K562 (cell line): Measurements from ENCODE around the gene GAA. TPM values are rescaled to one million over a fixed set of nuclear protein-coding genes. Genes with fewer than 3 reads are reported as not detected.

Experiments used
- ATAC-seq: fragments of 200-7000 bp; cut with Tn5 transposase; 3 replicates; pipeline ENCODE4 v1.9.1; 2020; ENCODE audit warnings: moderate library complexity
- BruUV-seq: library from RNA; stranded (reverse); fragments of 400-500 nt; replicated peaks from 2 replicates; lab custom pipeline; 2021; lab: Mats Ljungman, UMichigan
- CTCF ChIA-PET: fragments of 300-600 bp; formaldehyde crosslinking; extraction: SDS; loops from one replicate; lab custom pipeline; 2021; ENCODE audit warnings: low intra/inter-chr PET ratio; lab: Yijun Ruan, JAX
- POLR2A ChIA-PET: fragments of 300-600, 350-650 bp; sonication (Branson Sonifier 250); formaldehyde crosslinking; extraction: SDS; loops from one replicate; lab custom pipeline; 2021; ENCODE audit warnings: antibody characterized with exemption, inconsistent platforms; lab: Yijun Ruan, JAX
- DNase-seq, 4 experiments: peaks; one replicate each; pipeline versions ENCODE4 v3.0.0 to v3.0.0-alpha.2; 2011 to 2018; ENCODE audit warnings: low spot score in 3 of 4, mixed read lengths in 3 of 4; ENCODE audit errors: extremely low read depth in 1 of 4
- FAIRE-seq: peaks from 2 replicates; lab custom pipeline; 2011; peaks lifted over from hg19 to GRCh38; lab: Jason Lieb, UNC
- H2AFZ ChIP-seq: 2 replicates; pipeline ENCODE4 v1.6.0; 2011; ENCODE audit warnings: low read depth, low read length, control low read depth, inconsistent platforms
- H3K27ac ChIP-seq: fragments of 200-600 bp; 3 replicates; pipeline ENCODE4 v1.8.0; 2011; ENCODE audit warnings: low read depth, mild to moderate bottlenecking, control low read depth, inconsistent platforms, low read length, moderate library complexity, mixed read lengths; ENCODE audit errors: extremely low read depth
- H3K27me3 ChIP-seq, 2 experiments: fragments of 300-600 bp in 1 of 2; 2 replicates in 1 of 2; 3 replicates in 1 of 2; pipeline versions ENCODE4 v1.6.0 to v1.8.0; 2011; ENCODE audit warnings: inconsistent platforms in 2 of 2, low read length in 2 of 2, mild to moderate bottlenecking in 1 of 2, mixed read lengths in 1 of 2, moderate library complexity in 1 of 2; ENCODE audit not compliant: control insufficient read depth in 2 of 2, insufficient read depth in 2 of 2
- H3K36me3 ChIP-seq: fragments of 300-600 bp; 3 replicates; pipeline ENCODE4 v1.8.0; 2011; ENCODE audit warnings: mild to moderate bottlenecking, low read length, inconsistent platforms; ENCODE audit not compliant: control insufficient read depth, insufficient read depth
- H3K4me1 ChIP-seq, 2 experiments: fragments of 200-600 bp in 1 of 2; replicated peaks in 1 of 2; 2 replicates in 1 of 2; 3 replicates in 1 of 2; pipeline versions ENCODE4 v1.5.1 to v1.8.0; 2011; ENCODE audit warnings: inconsistent platforms in 2 of 2, low read length in 2 of 2, mild to moderate bottlenecking in 1 of 2, mixed read lengths in 1 of 2, moderate library complexity in 1 of 2; ENCODE audit not compliant: control insufficient read depth in 2 of 2, insufficient read depth in 2 of 2
- H3K4me2 ChIP-seq: 2 replicates; pipeline ENCODE4 v1.6.1; 2011; ENCODE audit warnings: low read length, control low read depth, inconsistent platforms, mixed read lengths; ENCODE audit not compliant: insufficient read depth
- H3K4me3 ChIP-seq: fragments of 200-600 bp; sonication (generic), shearing (Covaris generic); 2 replicates; pipeline ENCODE4 v1.5.1; 2016; ENCODE audit warnings: control low read depth, inconsistent platforms
- H3K79me2 ChIP-seq: fragments of 200-600 bp; 3 replicates; pipeline ENCODE4 v1.8.0; 2011; ENCODE audit warnings: low read length, inconsistent platforms; ENCODE audit not compliant: control insufficient read depth, insufficient read depth
- H3K9ac ChIP-seq, 2 experiments: 2 replicates each; pipeline versions ENCODE4 v1.6.0 to v1.6.1; 2011; ENCODE audit warnings: low read depth in 2 of 2, low read length in 2 of 2, control low read depth in 1 of 2, inconsistent platforms in 1 of 2, mild to moderate bottlenecking in 1 of 2, mixed read lengths in 1 of 2; ENCODE audit not compliant: insufficient read depth in 1 of 2
- H3K9me1 ChIP-seq: one replicate; pipeline ENCODE4 v1.6.0; 2011; ENCODE audit warnings: inconsistent platforms, mild to moderate bottlenecking, low read length, moderate library complexity; ENCODE audit not compliant: control insufficient read depth, insufficient read depth
- H3K9me3 ChIP-seq: replicated peaks from 2 replicates; pipeline ENCODE4 v1.5.1; 2011; ENCODE audit warnings: low read depth, low read length, inconsistent platforms; ENCODE audit not compliant: control insufficient read depth, insufficient read depth
- H4K20me1 ChIP-seq: replicated peaks from 2 replicates; pipeline ENCODE4 v1.6.1; 2011; ENCODE audit warnings: low read length, inconsistent platforms, mixed read lengths; ENCODE audit not compliant: control insufficient read depth, insufficient read depth
- ARID3B ChIP-seq: fragments of 250-450 bp; sonication (Bioruptor Pico); IDR thresholded peaks from 2 replicates; pipeline ENCODE4 v1.4.0; 2020; ENCODE audit warnings: borderline replicate concordance
- CAMTA2 ChIP-seq: fragments of 250-450 bp; sonication (Bioruptor Pico); conservative IDR thresholded peaks from 2 replicates; pipeline ENCODE4 v1.5.1; 2022
- CBX8 ChIP-seq: fragments of 200-600 bp; sonication (generic); IDR thresholded peaks from 2 replicates; pipeline ENCODE4 v1.6.1; 2012; ENCODE audit warnings: borderline replicate concordance, mixed run types, low read depth, mild to moderate bottlenecking, moderate library complexity, mixed read lengths, low read length, control low read depth, inconsistent platforms; ENCODE audit not compliant: poor library complexity, severe bottlenecking; ENCODE audit errors: extremely low read depth
- DPF2 ChIP-seq: fragments of 450-650 bp; IDR thresholded peaks from 2 replicates; pipeline ENCODE4 v1.6.1; 2016
- GABPA ChIP-seq: fragments of 200-800 bp; sonication (Bioruptor generic); conservative IDR thresholded peaks from 2 replicates; pipeline ENCODE4 v1.6.1; 2016; ENCODE audit warnings: low read depth, missing genetic modification characterization, missing compliant biosample characterization
- HDAC2 ChIP-seq: fragments of 450-650 bp; IDR thresholded peaks from 2 replicates; pipeline ENCODE4 v1.6.1; 2016; ENCODE audit warnings: mild to moderate bottlenecking
- KAT2B ChIP-seq: IDR thresholded peaks from one replicate; pipeline ENCODE4 v1.6.1; 2012; ENCODE audit warnings: low read depth, mild to moderate bottlenecking, control low read depth, inconsistent platforms, low read length, moderate library complexity
- MTA2 ChIP-seq: fragments of 450-650 bp; IDR thresholded peaks from 2 replicates; pipeline ENCODE4 v1.6.1; 2016; ENCODE audit warnings: low read depth
- PTRF ChIP-seq: fragments of 450-650 bp; IDR thresholded peaks from 2 replicates; pipeline ENCODE4 v1.6.1; 2016; ENCODE audit warnings: mild to moderate bottlenecking, missing genetic modification characterization, missing compliant biosample characterization
- RBM34 ChIP-seq: fragments of 200-400 bp; formaldehyde crosslinking; IDR thresholded peaks from 2 replicates; pipeline ENCODE4 v1.6.1; 2018; ENCODE audit warnings: low read length, borderline replicate concordance; ENCODE audit not compliant: insufficient read depth
- RNF2 ChIP-seq: sonication (generic); IDR thresholded peaks from 2 replicates; pipeline ENCODE4 v1.6.1; 2016
- SMARCC2 ChIP-seq: fragments of 450-650 bp; IDR thresholded peaks from 2 replicates; pipeline ENCODE4 v1.6.1; 2017; ENCODE audit warnings: antibody characterized with exemption, moderate library complexity, mild to moderate bottlenecking, low read depth
- TAF1 ChIP-seq: IDR thresholded peaks from 2 replicates; pipeline ENCODE4 v1.6.1; 2011; ENCODE audit warnings: mild to moderate bottlenecking, low read length, moderate library complexity; ENCODE audit not compliant: insufficient read depth, control insufficient read depth, severe bottlenecking; ENCODE audit errors: extremely low read depth
- TAF7 ChIP-seq: fragments of 450-650 bp; IDR thresholded peaks from 2 replicates; pipeline ENCODE4 v1.6.1; 2016; ENCODE audit warnings: missing genetic modification characterization, missing compliant biosample characterization
- USF1 ChIP-seq: sonication (generic); formaldehyde crosslinking; IDR thresholded peaks from 2 replicates; pipeline ENCODE4 v1.9.0; 2022; ENCODE audit warnings: mild to moderate bottlenecking, missing genetic modification reagents
- ZNF140 ChIP-seq: fragments of 250-450 bp; sonication (Bioruptor Pico); IDR thresholded peaks from 2 replicates; pipeline ENCODE4 v1.8.0; 2021; ENCODE audit warnings: moderate library complexity, mild to moderate bottlenecking, inconsistent platforms
- ZNF57 ChIP-seq: fragments of 450-650 bp; formaldehyde crosslinking; IDR thresholded peaks from 2 replicates; pipeline ENCODE4 v1.4.0; 2020; ENCODE audit warnings: mild to moderate bottlenecking, moderate library complexity
- ZNF696 ChIP-seq: fragments of 250-450 bp; sonication (Bioruptor Pico); conservative IDR thresholded peaks from 2 replicates; pipeline ENCODE4 v1.4.0; 2020; ENCODE audit warnings: mild to moderate bottlenecking, moderate library complexity
- ZNF778 ChIP-seq: fragments of 450-650 bp; formaldehyde crosslinking; IDR thresholded peaks from 2 replicates; pipeline ENCODE4 v1.4.0; 2020; ENCODE audit warnings: mild to moderate bottlenecking, moderate library complexity
- WGBS: fragments of 100-300 bp; shearing (Covaris generic); methylation state at CpG from one replicate; pipeline ENCODE4 v1.1.6; 2016; ENCODE audit warnings: low coverage, mixed read lengths; ENCODE audit not compliant: insufficient coverage; ENCODE audit errors: missing lambda C conversion rate; 5-methylcytosine and 5-hydroxymethylcytosine counted together
- in situ Hi-C: fragments of 300-500 bp; cut with MboI; formaldehyde crosslinking; loops from 4 replicates; pipeline ENCODE4 v1.15.0; 2018; ENCODE audit warnings: inconsistent platforms, mixed read lengths
- intact Hi-C: fragments of 100-400 bp; cut with micrococcal nuclease; formaldehyde crosslinking; loops from 2 replicates; pipeline ENCODE4 v1.14.2; 2022
- polyA plus RNA-seq, 8 experiments: library from polyadenylated mRNA; depleted of rRNA in 4 of 8; stranded (reverse) in 5 of 8; unstranded in 3 of 8; fragments of >200 nt; fragmentation: Nextera tagmentation in 2 of 8; fragmentation: Illumina TruSeq in 1 of 8; extraction: Ambion mirVana in 2 of 8; extraction: Trizol in 1 of 8; gene quantifications; 2 replicates each; pipeline versions ENCODE4 v1.2.1 to v1.2.3, GENCODE V29; 2011 to 2014; ENCODE audit warnings: inconsistent platforms in 1 of 8, missing spikeins in 1 of 8
- total RNA-seq, 7 experiments: library from RNA; depleted of rRNA in 6 of 7; stranded (reverse); fragments of >200 nt in 6 of 7; fragmentation: Illumina TruSeq in 2 of 7; extraction: Trizol in 2 of 7; gene quantifications; 2 replicates each; pipeline versions ENCODE4 v1.2.1 to v1.2.3, GENCODE V29; 2011 to 2021; ENCODE audit warnings: low replicate concordance in 1 of 7
- TF ChIP-seq, protein P1 (sequence below): fragments of 450-650 bp; formaldehyde crosslinking; IDR thresholded peaks from 2 replicates; pipeline ENCODE4 v1.4.0; 2020; ENCODE audit warnings: mild to moderate bottlenecking, moderate library complexity

The GAA gene
- total and polyA plus RNA-seq, 9 of the 15 experiments (the other 6 are each of a cell fraction or from before 2014, with no cell fraction given): 0.15 to 6.4 (median 1.7) TPM

DNA sequence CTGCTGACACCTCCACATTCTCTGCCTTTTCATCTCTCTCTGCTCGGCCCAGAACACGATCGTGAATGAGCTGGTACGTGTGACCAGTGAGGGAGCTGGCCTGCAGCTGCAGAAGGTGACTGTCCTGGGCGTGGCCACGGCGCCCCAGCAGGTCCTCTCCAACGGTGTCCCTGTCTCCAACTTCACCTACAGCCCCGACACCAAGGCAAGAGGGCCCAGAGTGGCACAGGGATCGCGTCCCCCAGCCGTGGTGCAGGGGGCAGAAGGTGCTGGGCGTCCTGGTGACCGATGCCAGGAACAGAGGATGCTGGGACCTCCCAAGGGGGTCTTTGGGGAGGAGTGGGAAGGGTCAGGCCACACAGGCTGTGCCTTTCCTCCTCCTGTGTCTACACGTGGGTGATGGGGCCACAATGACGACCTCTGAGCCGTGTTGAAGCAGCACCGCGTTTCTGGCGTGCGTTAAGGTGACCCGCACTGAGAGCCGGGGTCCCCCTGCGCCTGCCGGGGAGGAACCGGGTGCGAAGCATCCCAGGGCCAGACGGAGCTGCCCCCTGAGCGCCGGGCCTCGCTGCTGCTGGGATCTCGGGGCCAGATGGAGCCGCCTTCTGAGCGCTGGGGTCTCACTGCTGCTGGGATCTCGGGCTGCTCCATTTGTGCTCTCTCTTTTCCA, 17.4 kb downstream of the GAA start:
- no peaks in the 10 kb centered on the region for H3K36me3 ChIP-seq
- H3K9me3 ChIP-seq: 0 out of 2 replicates have a peak, but pooled peaks cover 5% of the 10 kb centered on the region
- peak in 1 of 4 experiments; percentile 11 for DNase-seq
- H3K4me2 ChIP-seq: no peak overlapping the region
- H3K79me2 ChIP-seq: no peaks in the 10 kb centered on the region
- no TSS peak for BruUV-seq
- FAIRE-seq: no peak
- H2AFZ ChIP-seq: no peak overlapping the region
- WGBS: 7% methylated on average over 26 of the region's 35 CpGs
- intact Hi-C loops: no loop called here
- peaks cover 0 to 35% of the 10 kb centered on the region in 2 experiments; a peak in 2 of 5 replicates for H3K4me1 ChIP-seq
- H3K9ac ChIP-seq: peak overlapping the region in 1 of 2 experiments; percentile 52; a peak in 2 of 4 replicates
- TF ChIP-seq CAMTA2 (CRISPR knock-in tag) (no peak), USF1 (CRISPR knock-in tag) (no peak), ARID3B (CRISPR knock-in tag) (no peak), TAF7 (tag) (no peak), RBM34 (no peak), HDAC2 (no peak), RNF2 (no peak), CBX8 (no peak), TAF1 (no peak), ZNF140 (CRISPR knock-in tag) (no peak), ZNF57 (CRISPR knock-in tag) (no peak), ZNF696 (no peak), DPF2 (no peak), SMARCC2 (no peak), ZNF778 (no peak), GABPA (tag) (no peak), KAT2B (no peak), MTA2 (no peak), PTRF (tag) (no peak)
- TF ChIP-seq, protein P1, sequence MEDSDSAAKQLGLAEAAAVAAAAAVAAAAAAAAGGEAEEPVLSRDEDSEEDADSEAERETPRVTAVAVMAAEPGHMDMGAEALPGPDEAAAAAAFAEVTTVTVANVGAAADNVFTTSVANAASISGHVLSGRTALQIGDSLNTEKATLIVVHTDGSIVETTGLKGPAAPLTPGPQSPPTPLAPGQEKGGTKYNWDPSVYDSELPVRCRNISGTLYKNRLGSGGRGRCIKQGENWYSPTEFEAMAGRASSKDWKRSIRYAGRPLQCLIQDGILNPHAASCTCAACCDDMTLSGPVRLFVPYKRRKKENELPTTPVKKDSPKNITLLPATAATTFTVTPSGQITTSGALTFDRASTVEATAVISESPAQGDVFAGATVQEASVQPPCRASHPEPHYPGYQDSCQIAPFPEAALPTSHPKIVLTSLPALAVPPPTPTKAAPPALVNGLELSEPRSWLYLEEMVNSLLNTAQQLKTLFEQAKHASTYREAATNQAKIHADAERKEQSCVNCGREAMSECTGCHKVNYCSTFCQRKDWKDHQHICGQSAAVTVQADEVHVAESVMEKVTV (CRISPR knock-in tag): no peak
- TF ChIP-seq, all 486 proteins: peak for 0
- CTCF ChIA-PET: no interaction called here
- Histone ChIP-seq H4K20me1 (no peaks in the 10 kb centered on the region), H3K27me3 (peaks cover 41 to 57% of the 10 kb centered on the region in 2 experiments), H3K27ac (no peak overlapping the region), H3K9me1 (no peaks in the 10 kb centered on the region), H3K4me3 (no peak overlapping the region)
- in situ Hi-C loops: no loop called here
- POLR2A ChIA-PET: interaction anchor here (0.6 to 2.2 kb wide), 5 partner anchors 8 to 24 kb away, joined by 3 to 7 read pairs (median 5); partner anchors contain the start of gene GAA
- ATAC-seq: peak; percentile 34; the same call in 2 of the 3 replicates
